ENCODE measurements around the gene NOCT.

NOCT gene

GRCh38 chr4:139083607-139083955, 68.0 kb downstream of the NOCT start:
- Histone ChIP-seq H3K27ac (ENCODE audit: low read depth, low read length) (peak overlapping the region; percentile 56; the same call in 1 of the 2 replicates), H3K36me3 (ENCODE audit: control insufficient read depth, insufficient read depth, low read length) (no peaks in the 10 kb centered on the region), H3K9me3 (ENCODE audit: control insufficient read depth, insufficient read depth, low read depth, low read length) (no peaks in the 10 kb centered on the region), H3K4me3 (ENCODE audit: low read depth, low read length) (peak overlapping the region; percentile 82), H3K4me1 (ENCODE audit: control insufficient read depth, insufficient read depth, low read length) (peaks cover 13% of the 10 kb centered on the region), H3K27me3 (ENCODE audit: control insufficient read depth, insufficient read depth, low read length) (no peaks in the 10 kb centered on the region), H3K9ac (ENCODE audit: low read length) (peak overlapping the region; percentile 80)

- Histone ChIP-seq H3K4me1 (ENCODE audit: control insufficient read depth, insufficient read depth, low read length) (peaks cover 13% of the 10 kb centered on the region), H3K27ac (ENCODE audit: low read depth, low read length) (peak overlapping the region; percentile 68; the same call in 1 of the 2 replicates), H3K36me3 (ENCODE audit: control insufficient read depth, insufficient read depth, low read length) (no peaks in the 10 kb centered on the region), H3K9ac (ENCODE audit: low read length) (peak overlapping the region; percentile 80), H3K9me3 (ENCODE audit: control insufficient read depth, insufficient read depth, low read depth, low read length) (no peaks in the 10 kb centered on the region), H3K27me3 (ENCODE audit: control insufficient read depth, insufficient read depth, low read length) (no peaks in the 10 kb centered on the region), H3K4me3 (ENCODE audit: low read depth, low read length) (peak overlapping the region; percentile 82)
These were observed 68.6 kb downstream of the NOCT start for GRCh38 chr4:139083956-139084803.

GRCh38 chr4:139084804-139085093, 69.2 kb downstream of the NOCT start:
- peak overlapping the region; percentile 68; the same call in 1 of the 2 replicates for H3K27ac ChIP-seq (ENCODE audit: low read depth, low read length)
- peak overlapping the region; percentile 82 for H3K4me3 ChIP-seq (ENCODE audit: low read depth, low read length)
- no peaks in the 10 kb centered on the region for H3K36me3 ChIP-seq (ENCODE audit: control insufficient read depth, insufficient read depth, low read length)
- no peaks in the 10 kb centered on the region for H3K9me3 ChIP-seq (ENCODE audit: control insufficient read depth, insufficient read depth, low read depth, low read length)
- peaks cover 13% of the 10 kb centered on the region for H3K4me1 ChIP-seq (ENCODE audit: control insufficient read depth, insufficient read depth, low read length)
- H3K9ac ChIP-seq (ENCODE audit: low read length), result peak overlapping the region; percentile 68
- no peaks in the 10 kb centered on the region for H3K27me3 ChIP-seq (ENCODE audit: control insufficient read depth, insufficient read depth, low read length)

- Histone ChIP-seq H3K9ac (ENCODE audit: low read length) (no peak overlapping the region), H3K4me3 (ENCODE audit: low read depth, low read length) (peak overlapping the region; percentile 82), H3K36me3 (ENCODE audit: control insufficient read depth, insufficient read depth, low read length) (no peaks in the 10 kb centered on the region), H3K9me3 (ENCODE audit: control insufficient read depth, insufficient read depth, low read depth, low read length) (no peaks in the 10 kb centered on the region), H3K27ac (ENCODE audit: low read depth, low read length) (no peak overlapping the region), H3K4me1 (ENCODE audit: control insufficient read depth, insufficient read depth, low read length) (peaks cover 13% of the 10 kb centered on the region), H3K27me3 (ENCODE audit: control insufficient read depth, insufficient read depth, low read length) (no peaks in the 10 kb centered on the region)
These were observed 69.6 kb downstream of the NOCT start for GRCh38 chr4:139085141-139085540.

- Histone ChIP-seq H3K27me3 (ENCODE audit: control insufficient read depth, insufficient read depth, low read length) (no peaks in the 10 kb centered on the region), H3K27ac (ENCODE audit: low read depth, low read length) (no peak overlapping the region), H3K36me3 (ENCODE audit: control insufficient read depth, insufficient read depth, low read length) (peaks cover 3% of the 10 kb centered on the region; the same call in 1 of the 2 replicates), H3K9me3 (ENCODE audit: control insufficient read depth, insufficient read depth, low read depth, low read length) (no peaks in the 10 kb centered on the region), H3K9ac (ENCODE audit: low read length) (no peak overlapping the region), H3K4me1 (ENCODE audit: control insufficient read depth, insufficient read depth, low read length) (no peaks in the 10 kb centered on the region), H3K4me3 (ENCODE audit: low read depth, low read length) (no peak overlapping the region)
These were observed 76.7 kb downstream of the NOCT start for GRCh38 chr4:139092271-139092670.

Measured in HUES6 (cell line).